ENCODE results near the gene SPDEF.

The SPDEF gene

DNA sequence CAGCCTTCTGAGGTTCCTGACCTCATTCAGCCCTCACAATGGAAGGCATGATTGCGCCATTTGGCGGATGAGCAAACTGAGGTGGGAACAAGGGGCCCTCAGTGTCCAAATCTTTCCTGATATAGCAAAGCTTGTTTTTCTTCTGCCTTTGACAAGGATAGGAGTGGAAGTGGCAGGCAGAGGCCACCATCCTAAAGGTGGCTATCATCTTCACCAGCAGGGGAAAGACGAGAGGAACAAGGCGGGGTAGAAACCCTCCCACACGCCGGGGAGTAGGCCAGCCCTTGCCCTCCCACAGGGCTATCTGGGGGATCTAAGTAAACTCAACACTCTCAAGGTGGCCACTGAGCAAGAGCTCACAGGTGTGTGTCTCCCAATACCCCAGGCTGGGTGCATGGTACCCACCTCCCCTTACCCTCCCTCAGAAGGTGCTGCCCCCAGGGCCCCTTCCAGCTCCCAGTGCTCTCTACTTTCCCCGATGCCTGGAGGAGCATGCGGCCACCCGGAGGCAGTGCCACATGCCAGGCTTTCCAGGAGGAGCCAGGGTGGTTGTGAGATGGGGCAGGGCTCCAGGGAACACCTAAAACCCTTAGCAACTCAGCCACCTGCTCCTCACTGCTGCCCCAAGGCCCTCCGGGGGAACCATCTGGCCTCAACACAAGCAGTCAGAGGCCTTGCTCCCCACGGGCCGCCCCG lies 11.2 kb downstream of the SPDEF start:
- TF ChIP-seq CTCF (IDR thresholded peaks at IDR 0.05; ENCODE audit: control extremely low read depth, extremely low read depth, low read depth, missing control alignments), result no peak
- DNase-seq (ENCODE audit: extremely low spot score), result no peak
- CTCF ChIA-PET, result interaction anchor here (1.3 kb wide), 1 partner anchor 15 kb away, joined by 3 read pairs; no protein-coding TSS in a partner anchor
- POLR2A ChIA-PET, result no interaction called here

DNA sequence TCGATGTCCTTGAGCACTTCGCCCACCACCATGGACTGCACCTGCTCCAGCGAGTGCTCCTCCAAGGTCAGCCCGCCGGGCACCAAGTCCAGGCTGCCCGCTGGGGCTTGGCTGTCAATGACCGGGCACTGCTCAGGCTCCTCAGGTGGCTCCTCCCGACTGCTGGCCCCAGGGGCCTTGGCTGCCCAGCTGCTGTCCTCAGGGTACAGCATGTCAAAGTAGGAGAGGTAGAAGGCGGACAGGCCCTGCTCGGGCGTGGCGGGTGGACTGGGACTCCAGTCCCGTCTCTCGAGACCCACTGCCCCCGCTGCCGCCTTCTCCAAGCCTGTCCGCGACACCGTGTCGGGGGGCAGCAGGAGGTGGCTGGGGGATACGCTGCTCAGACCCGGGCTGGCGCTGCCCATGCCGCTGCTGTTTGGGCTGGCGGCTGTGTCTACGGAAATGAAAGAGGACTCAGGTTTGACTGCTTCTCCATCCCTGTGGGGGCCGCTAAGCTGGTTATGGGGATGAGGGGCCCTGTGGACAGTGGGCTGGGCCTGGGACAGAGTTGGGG lies 12.0 kb downstream of the SPDEF start:
- DNase-seq (ENCODE audit: extremely low spot score), result no peak
- ChIA-PET POLR2A (no interaction called here), CTCF (interaction anchor here (1.1 to 1.3 kb wide), 2 partner anchors 10 to 16 kb away, joined by 3 read pairs; no protein-coding TSS in a partner anchor)
- TF ChIP-seq CTCF (IDR thresholded peaks at IDR 0.05; ENCODE audit: control extremely low read depth, extremely low read depth, low read depth, missing control alignments), result no peak

GRCh38 chr6:34543421-34543820 lies 12.7 kb downstream of the SPDEF start:
- DNase-seq (ENCODE audit: extremely low spot score), result no peak
- TF ChIP-seq CTCF (IDR thresholded peaks at IDR 0.05; ENCODE audit: control extremely low read depth, extremely low read depth, low read depth, missing control alignments), result no peak
- POLR2A ChIA-PET, result no interaction called here
- CTCF ChIA-PET, result interaction anchor here (1.1 kb wide), 1 partner anchor 9 kb away, joined by 3 read pairs; no protein-coding TSS in a partner anchor

- DNase-seq (ENCODE audit: extremely low spot score), result no peak
- no peak for TF ChIP-seq CTCF (IDR thresholded peaks at IDR 0.05; ENCODE audit: control extremely low read depth, extremely low read depth, low read depth, missing control alignments)
- CTCF ChIA-PET, result interaction anchor here (0.8 to 2.0 kb wide), 2 partner anchors 14 to 18 kb away, joined by 3 to 7 read pairs; no protein-coding TSS in a partner anchor
- POLR2A ChIA-PET, result no interaction called here
These were observed 15.3 kb downstream of the SPDEF start for GRCh38 chr6:34540841-34541240.

GRCh38 chr6:34540222-34540621 lies 15.9 kb downstream of the SPDEF start:
- ChIA-PET CTCF (interaction anchor here (0.8 to 2.0 kb wide), 3 partner anchors 13 to 291 kb away, joined by 3 to 7 read pairs (median 3); no protein-coding TSS in a partner anchor), POLR2A (no interaction called here)
- no peak for DNase-seq (ENCODE audit: extremely low spot score)
- no peak for TF ChIP-seq CTCF (IDR thresholded peaks at IDR 0.05; ENCODE audit: control extremely low read depth, extremely low read depth, low read depth, missing control alignments)

GRCh38 chr6:34539181-34539580 lies 16.9 kb downstream of the SPDEF start:
- POLR2A ChIA-PET, result no interaction called here
- DNase-seq (ENCODE audit: extremely low spot score), result no peak
- no peak for TF ChIP-seq CTCF (IDR thresholded peaks at IDR 0.05; ENCODE audit: control extremely low read depth, extremely low read depth, low read depth, missing control alignments)
- CTCF ChIA-PET, result interaction anchor here (1.1 kb wide), 1 partner anchor 290 kb away, joined by 3 read pairs; no protein-coding TSS in a partner anchor
